K562 (cell line): ENCODE measurements around the gene PFKFB2. TPM values are rescaled to one million over a fixed set of nuclear protein-coding genes. Genes with fewer than 3 reads are reported as not detected.
A peak's percentile ranks its signal among the peaks of the same experiment; 100 is the strongest.

Experiments
- ATF6 ChIP-seq: sonication (generic); formaldehyde crosslinking; IDR thresholded peaks from 2 replicates; pipeline ENCODE4 v1.4.0; 2020; ENCODE audit warnings: mild to moderate bottlenecking, missing genetic modification reagents
- BMI1 ChIP-seq: fragments of 150-350 bp; IDR thresholded peaks from 2 replicates; pipeline ENCODE4 v1.6.1; 2014; ENCODE audit warnings: low read length
- CBX3 ChIP-seq, 2 experiments: IDR thresholded peaks; 1 replicate in 1 of 2; 2 replicates in 1 of 2; pipeline ENCODE4 v1.6.1; 2012; ENCODE audit warnings: inconsistent platforms in 2 of 2, low read length in 2 of 2, borderline replicate concordance in 1 of 2, control low read depth in 1 of 2
- DMBX1 ChIP-seq: fragments of 250-450 bp; sonication (Bioruptor Pico); IDR thresholded peaks from 2 replicates; pipeline ENCODE4 v1.8.0; 2022; ENCODE audit warnings: inconsistent platforms, mild to moderate bottlenecking, moderate library complexity, borderline replicate concordance
- GABPA ChIP-seq: fragments of 200-800 bp; sonication (Bioruptor generic); conservative IDR thresholded peaks from 2 replicates; pipeline ENCODE4 v1.6.1; 2016; ENCODE audit warnings: low read depth, missing genetic modification characterization, missing compliant biosample characterization
- HDAC1 ChIP-seq, 2 experiments: fragments of 450-650 bp; IDR thresholded peaks; 2 replicates each; pipeline ENCODE4 v1.6.1; 2016 to 2017; ENCODE audit warnings: inconsistent platforms in 1 of 2, mild to moderate bottlenecking in 1 of 2, moderate library complexity in 1 of 2
- HDGF ChIP-seq: fragments of 450-650 bp; IDR thresholded peaks from 2 replicates; pipeline ENCODE4 v1.6.1; 2016
- JUN ChIP-seq, 2 experiments: sonication (generic) in 1 of 2; formaldehyde crosslinking in 1 of 2; IDR thresholded peaks; 2 replicates each; pipeline versions ENCODE4 v1.6.1 to v1.8.0; 2012 to 2022; ENCODE audit warnings: borderline replicate concordance in 2 of 2, mild to moderate bottlenecking in 2 of 2, improper control_type of control experiment in 1 of 2, low read depth in 1 of 2, low read length in 1 of 2, missing genetic modification reagents in 1 of 2
- LEF1 ChIP-seq: fragments of 450-650 bp; IDR thresholded peaks from 2 replicates; pipeline ENCODE4 v1.6.1; 2016; ENCODE audit warnings: mild to moderate bottlenecking
- MLX ChIP-seq, 2 experiments: fragments of 450-650 bp in 1 of 2; sonication (generic) in 1 of 2; formaldehyde crosslinking; conservative IDR thresholded peaks; 2 replicates each; pipeline versions ENCODE4 v1.4.0 to v1.8.1; 2020 to 2022; ENCODE audit warnings: mild to moderate bottlenecking in 1 of 2, missing genetic modification reagents in 1 of 2
- MTA2 ChIP-seq: fragments of 450-650 bp; IDR thresholded peaks from 2 replicates; pipeline ENCODE4 v1.6.1; 2016; ENCODE audit warnings: low read depth
- NFE2 ChIP-seq: IDR thresholded peaks from 2 replicates; pipeline ENCODE4 v1.6.1; 2014; ENCODE audit warnings: antibody characterized with exemption, low read depth
- SOX6 ChIP-seq: fragments of 450-650 bp; IDR thresholded peaks from 2 replicates; pipeline ENCODE4 v1.6.1; 2014; ENCODE audit warnings: mild to moderate bottlenecking
- TCF7L2 ChIP-seq: fragments of 150-350 bp; IDR thresholded peaks from 2 replicates; pipeline ENCODE4 v1.6.1; 2016; ENCODE audit warnings: low read depth, mild to moderate bottlenecking, low read length, moderate library complexity
- TSC22D4 ChIP-seq: fragments of 450-650 bp; IDR thresholded peaks from 2 replicates; pipeline ENCODE4 v1.6.1; 2016; ENCODE audit warnings: missing genetic modification characterization, missing biosample characterization, control low read depth
- UBTF ChIP-seq, 2 experiments: IDR thresholded peaks; 2 replicates each; pipeline ENCODE4 v1.6.1; 2012; ENCODE audit warnings: improper control_type of control experiment in 2 of 2, low read depth in 2 of 2, low read length in 2 of 2, borderline replicate concordance in 1 of 2
- ZMIZ1 ChIP-seq, 2 experiments: fragments of 150-350 bp in 1 of 2; IDR thresholded peaks; 2 replicates each; pipeline ENCODE4 v1.6.1; 2012 to 2016; ENCODE audit warnings: low read depth in 2 of 2, low read length in 2 of 2, mild to moderate bottlenecking in 1 of 2, moderate library complexity in 1 of 2
- ZNF3 ChIP-seq: fragments of 250-450 bp; sonication (Bioruptor Pico); IDR thresholded peaks from 2 replicates; pipeline ENCODE4 v1.5.0; 2021; ENCODE audit warnings: mild to moderate bottlenecking, moderate library complexity
- polyA plus RNA-seq, 8 experiments: library from polyadenylated mRNA; depleted of rRNA in 4 of 8; stranded (reverse) in 5 of 8; unstranded in 3 of 8; fragments of >200 nt; fragmentation: Nextera tagmentation in 2 of 8; fragmentation: Illumina TruSeq in 1 of 8; extraction: Ambion mirVana in 2 of 8; extraction: Trizol in 1 of 8; gene quantifications; 2 replicates each; pipeline versions ENCODE4 v1.2.1 to v1.2.3, GENCODE V29; 2011 to 2014; ENCODE audit warnings: inconsistent platforms in 1 of 8, missing spikeins in 1 of 8
- total RNA-seq, 7 experiments: library from RNA; depleted of rRNA in 6 of 7; stranded (reverse); fragments of >200 nt in 6 of 7; fragmentation: Illumina TruSeq in 2 of 7; extraction: Trizol in 2 of 7; gene quantifications; 2 replicates each; pipeline versions ENCODE4 v1.2.1 to v1.2.3, GENCODE V29; 2011 to 2021; ENCODE audit warnings: low replicate concordance in 1 of 7

PFKFB2 gene
- total and polyA plus RNA-seq, 9 of the 15 experiments (the other 6 are each of a cell fraction or from before 2014, with no cell fraction given) = 6.9 to 26.0 (median 16.4) TPM

- TF ChIP-seq ZMIZ1 (IDR thresholded peaks at IDR 0.05; ENCODE audit: low read depth in 2 of 2, low read length in 2 of 2) = peak in 1 of 2 experiments; percentile 89; a peak in 2 of 4 replicates
- TF ChIP-seq CBX3 (IDR thresholded peaks at IDR 0.05; ENCODE audit: borderline replicate concordance in 1 of 2, low read length in 2 of 2) = no peak
- no peak for TF ChIP-seq ATF6 (CRISPR knock-in tag)
- peak; percentile 95 for TF ChIP-seq MTA2
- TF ChIP-seq MLX (CRISPR knock-in tag; conservative IDR thresholded peaks at IDR 0.05) = no peak
- peak; percentile 11 to 93; a peak in 3 of 4 replicates for TF ChIP-seq HDAC1 (IDR thresholded peaks at IDR 0.05)
- no peak for TF ChIP-seq ZNF3 (CRISPR knock-in tag)
- TF ChIP-seq JUN (IDR thresholded peaks at IDR 0.05; ENCODE audit: borderline replicate concordance, low read depth, low read length) = peak; percentile 74
- TF ChIP-seq JUN (CRISPR knock-in tag; IDR thresholded peaks at IDR 0.05; ENCODE audit: borderline replicate concordance) = no peak
- peak; percentile 85 for TF ChIP-seq DMBX1
- TF ChIP-seq GABPA (tag) = no peak
- peak; percentile 97 for TF ChIP-seq SOX6
- no peak for TF ChIP-seq UBTF (IDR thresholded peaks at IDR 0.05; ENCODE audit: borderline replicate concordance in 1 of 2, low read depth in 2 of 2, low read length in 2 of 2)
- no peak for TF ChIP-seq TCF7L2
- TF ChIP-seq BMI1 = no peak
- no peak for TF ChIP-seq HDGF
- TF ChIP-seq LEF1 = peak; percentile 76
- TF ChIP-seq NFE2 = peak; percentile 81
- no peak for TF ChIP-seq TSC22D4 (tag)
Observed at GRCh38 chr1:207017615-207018559, 35.2 kb upstream of the PFKFB2 start (continued).
